HK-2 (cell line): ENCODE data around the gene SOX8.

Source experiments
- DNase-seq: peaks from one replicate; pipeline ENCODE4 v3.0.0-alpha.2; 2018; ENCODE audit not compliant: unreplicated experiment

SOX8 gene

DNA sequence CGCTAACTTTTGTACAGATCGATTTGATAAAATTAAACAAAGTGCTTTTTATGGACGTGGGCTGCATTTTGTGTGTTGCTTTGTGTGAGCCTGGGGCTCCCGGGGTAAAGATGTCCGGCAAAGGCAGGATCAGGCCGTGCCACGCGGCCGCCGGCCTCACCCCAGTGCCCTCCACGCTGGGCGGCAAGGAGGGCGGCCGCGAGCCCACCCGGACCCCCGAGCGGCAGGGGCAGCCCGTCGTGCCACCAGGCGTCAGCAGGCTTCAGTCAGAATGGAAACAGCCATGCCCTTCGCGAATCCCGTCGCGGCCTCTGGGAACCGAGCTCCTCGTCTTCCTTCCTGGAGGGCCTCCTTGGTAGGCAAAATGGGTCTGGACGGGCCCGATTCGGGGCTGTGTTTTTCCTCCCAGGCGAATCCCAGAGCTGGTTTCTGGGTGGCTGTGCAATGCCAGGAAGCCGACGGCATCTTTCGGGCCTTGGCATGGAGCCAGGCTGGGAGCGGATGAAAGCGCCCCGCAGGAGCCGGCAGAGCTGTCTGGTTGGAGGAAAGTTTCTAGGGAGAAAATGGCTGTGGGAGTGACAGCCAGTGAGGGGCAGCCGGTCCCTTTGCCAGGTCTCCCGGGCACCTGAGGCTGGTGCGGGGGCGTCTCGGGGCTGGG is 5.5 kb downstream of the SOX8 start:
- DNase-seq, result no peak

DNA sequence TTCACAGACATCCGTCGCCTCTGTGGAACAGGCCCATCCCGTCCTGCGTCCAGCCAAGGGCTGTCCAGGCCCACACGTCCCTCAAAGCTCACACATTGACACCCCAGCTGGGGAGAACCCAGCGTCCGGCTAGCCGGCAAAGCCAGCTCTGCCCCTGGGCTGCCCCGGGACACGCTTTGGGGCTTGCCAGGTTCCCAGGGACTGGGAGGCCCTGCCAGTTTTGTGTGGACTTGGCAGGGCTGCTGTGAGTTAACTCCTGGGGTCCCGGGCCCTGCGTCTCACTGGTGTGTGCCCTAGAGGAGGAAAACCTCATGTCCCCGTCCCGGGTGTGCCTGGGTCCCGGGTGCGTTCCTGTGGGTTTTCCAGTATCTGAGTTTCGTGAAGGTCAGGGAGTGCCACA is 6.3 kb downstream of the SOX8 start:
- DNase-seq, result no peak

DNA sequence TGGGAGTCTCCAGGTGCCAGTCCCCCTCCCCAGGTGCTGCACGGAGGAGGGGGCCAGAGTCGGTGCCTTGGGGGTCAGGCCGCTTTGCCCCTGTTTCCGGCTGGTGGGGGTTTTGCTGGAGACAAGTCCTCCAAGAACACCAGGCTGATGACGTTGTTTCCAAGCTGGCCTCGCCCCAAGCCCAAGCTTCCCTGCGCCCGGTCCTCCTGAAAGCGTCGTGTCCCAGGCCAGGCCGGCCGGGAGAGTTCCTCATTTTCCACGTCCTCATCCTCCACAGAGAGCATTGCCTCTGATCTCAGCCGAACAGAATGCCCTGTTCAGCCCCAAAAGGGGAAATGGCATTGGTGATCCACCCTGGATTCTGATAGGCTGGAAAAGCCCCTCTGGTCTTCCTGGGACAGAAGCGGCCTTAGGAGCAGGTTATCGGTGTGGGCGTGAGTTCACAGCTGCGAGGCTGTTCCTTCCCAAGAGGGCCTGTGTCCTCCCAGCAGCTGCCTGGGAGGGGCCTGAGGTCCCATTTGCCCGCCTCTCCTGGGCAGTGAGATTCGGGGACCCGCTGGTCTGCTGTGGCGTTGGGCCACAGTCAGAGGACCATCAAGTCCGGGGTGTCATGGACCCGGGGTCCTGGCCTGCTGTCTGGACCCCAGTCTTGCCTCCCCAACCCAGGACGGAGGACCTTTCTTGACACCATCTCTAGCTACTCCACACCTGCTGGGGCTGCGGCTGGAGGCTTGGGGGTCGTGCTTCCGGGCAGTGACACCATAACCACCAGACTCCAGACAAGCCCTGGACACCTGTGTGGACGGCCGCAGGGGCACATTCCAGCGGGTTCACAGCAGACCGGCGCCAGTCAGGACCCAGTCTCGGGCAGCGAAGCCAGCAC is 7.1 kb downstream of the SOX8 start:
- DNase-seq, result no peak

DNA sequence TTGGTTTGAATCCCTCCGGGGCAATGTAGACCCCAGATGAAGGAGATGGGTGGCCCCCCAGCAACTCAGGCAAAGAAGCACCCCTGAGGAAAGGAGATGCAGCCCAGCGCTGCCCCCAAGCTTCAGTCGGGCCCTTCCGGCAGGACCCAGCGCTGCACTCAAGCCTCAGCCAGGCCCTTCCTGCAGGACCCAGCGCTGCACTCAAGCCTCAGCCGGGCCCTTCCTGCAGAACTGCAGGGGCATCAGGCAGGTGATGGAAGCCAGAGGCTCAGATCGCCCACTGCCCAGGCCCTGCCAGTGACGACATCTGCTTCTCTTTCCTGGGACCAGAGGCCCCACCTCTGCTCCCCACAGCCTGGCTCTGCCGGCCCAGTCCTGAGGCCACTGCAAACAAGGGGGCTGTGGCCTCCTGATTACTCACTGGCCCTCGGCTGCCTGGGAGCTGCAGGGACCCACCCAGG is 7.8 kb downstream of the SOX8 start:
- no peak for DNase-seq

DNA sequence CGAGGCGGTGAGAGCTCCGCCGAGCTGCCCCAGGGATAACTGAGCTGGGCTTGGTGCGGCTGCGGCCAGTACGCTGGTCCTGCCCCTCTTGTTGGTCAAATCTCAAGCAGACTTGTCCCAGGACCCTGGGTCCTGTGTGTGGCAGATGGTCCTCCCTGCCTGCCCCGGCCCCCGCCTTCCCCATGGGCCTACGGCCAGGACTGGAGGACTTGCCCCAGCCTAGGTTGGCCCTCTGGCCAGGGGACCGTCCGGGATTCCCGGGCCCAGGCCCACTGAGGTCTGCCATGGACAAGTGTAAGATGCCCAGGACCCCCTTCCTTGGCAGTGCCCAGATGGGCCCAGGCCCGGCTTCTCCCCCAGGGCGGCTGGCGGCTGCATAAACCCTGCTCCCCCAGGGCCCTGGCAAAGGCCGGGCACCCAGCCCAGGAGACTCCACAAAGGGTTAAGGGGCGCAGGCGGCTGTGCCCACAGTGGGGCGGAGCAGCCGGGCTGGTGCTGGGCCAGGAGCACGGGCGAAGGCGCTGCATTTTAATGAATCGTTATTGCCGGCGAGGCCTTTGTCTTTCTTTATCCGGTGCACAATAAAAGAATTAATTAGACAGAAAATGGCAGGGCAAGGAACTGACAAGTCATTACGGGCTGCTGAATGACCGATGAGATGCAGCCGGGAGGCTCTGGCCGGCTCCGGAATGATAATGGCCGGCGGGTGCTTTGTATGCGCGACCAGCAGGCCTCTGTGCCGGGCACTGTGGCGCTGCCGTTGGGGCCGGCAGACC is 9.1 kb downstream of the SOX8 start:
- no peak for DNase-seq

DNA sequence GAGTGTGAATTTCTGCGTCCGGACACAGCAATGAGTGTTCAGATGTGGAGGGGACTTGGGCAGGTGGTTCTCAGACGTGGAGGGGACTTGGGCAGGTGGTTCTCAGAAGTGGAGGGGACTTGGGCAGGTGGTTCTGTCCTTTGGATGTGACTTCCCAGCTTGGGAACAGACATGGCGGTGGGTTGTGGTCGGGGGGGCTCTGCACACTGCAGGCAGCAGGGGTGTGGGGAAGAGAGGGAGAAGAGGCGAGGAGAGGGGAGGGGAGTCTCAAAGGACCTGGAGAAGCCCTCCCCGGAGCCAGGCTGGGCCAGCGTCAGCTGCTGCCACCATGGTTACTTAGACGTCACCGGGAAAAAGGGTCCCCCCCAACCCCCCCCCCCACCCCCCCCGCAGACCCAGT is 9.8 kb downstream of the SOX8 start:
- no peak for DNase-seq

DNA sequence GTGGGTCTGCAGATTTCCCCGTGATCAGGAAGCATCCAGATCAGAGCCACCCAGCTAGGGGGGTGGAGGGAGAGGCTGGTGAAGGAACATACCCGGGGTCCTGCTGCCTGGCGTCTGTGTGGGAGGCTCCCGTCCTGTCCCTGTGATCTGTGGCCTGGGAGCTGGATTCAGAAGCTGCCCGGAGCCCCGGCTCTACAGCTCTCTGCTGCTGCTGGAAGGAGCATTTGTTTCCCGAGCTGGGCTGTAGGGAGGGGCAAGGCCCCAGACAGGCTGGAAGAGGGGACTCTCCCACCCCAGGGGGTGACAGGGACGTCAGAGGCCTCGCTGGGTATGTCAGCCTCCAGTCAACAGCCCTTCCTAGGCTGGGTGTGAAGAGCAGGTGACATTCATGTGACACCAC is 10.2 kb downstream of the SOX8 start:
- DNase-seq, result no peak

DNA sequence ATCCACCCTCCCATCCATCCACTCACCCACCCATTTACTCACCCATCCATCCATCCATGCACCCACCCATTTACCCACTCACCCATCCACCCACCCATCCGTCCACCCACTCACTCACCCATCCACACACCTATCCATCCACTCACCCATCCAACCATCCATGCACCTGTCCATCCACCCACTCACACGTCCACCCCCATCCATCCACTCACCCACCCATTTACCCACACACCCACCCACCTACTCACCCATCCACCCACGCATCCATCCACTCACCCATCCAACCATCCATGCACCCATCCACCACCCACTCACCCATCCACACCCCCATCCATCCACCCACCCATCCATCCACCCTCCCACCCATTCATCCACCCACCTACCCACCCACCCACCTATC is 12.2 kb downstream of the SOX8 start:
- DNase-seq, result no peak

DNA sequence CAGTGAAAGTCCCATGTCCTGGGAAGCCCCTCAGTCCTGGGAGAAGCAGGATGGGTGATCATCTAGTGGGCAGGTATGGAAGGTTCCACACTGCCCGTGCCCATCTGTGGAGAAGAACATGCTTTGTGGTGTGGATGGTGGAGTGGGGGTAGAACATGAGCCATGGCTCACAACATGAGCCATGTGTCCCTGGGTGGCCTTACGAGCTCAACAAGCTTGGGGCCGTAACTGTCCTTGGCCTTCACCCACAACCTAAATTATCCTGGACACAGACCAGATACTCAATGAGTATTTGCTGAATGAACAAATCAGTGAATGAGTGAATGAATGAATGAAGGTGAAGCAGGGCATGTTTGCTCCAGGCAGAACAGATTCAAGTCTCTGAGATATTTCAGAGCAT is 13.5 kb downstream of the SOX8 start:
- DNase-seq, result no peak

DNA sequence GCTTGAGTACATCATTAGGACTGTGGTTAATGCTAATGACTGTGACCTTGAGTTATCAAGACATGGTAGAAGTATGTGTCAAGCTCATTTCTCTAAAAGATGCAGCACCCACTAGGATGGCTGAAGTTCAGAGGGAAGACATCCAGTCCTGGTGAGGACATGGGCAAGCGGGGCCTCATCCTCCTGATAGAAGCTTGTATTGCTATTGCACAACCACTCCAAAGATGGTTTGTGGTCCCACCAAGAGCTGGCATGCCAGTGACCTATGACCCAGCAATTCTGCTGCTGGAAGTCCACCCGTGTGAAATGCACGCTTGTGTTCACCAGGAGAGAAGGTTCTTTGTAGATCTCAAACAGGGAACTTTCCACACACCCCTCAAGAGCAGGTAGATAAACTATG is 14.2 kb downstream of the SOX8 start:
- DNase-seq, result no peak

DNA sequence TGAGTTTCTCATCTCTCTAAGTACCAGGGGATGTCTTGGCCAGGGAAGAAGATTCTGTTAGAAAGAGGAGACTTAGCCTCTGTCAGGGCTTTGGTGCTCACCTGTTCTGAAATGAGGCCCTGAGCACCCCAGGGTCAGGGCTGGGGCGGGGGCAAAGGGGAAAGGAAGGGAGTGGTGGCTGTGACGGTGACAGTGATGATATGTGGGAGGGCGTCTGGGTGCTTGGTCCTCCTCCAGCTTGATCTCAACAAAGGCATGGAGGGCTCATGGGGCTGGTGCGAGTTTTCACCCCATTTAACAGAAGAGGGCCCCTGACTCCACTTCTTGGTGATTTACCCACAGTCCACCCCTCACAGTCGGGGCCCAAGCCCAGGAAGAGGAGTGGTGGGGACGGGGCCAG is 15.1 kb downstream of the SOX8 start:
- no peak for DNase-seq

DNA sequence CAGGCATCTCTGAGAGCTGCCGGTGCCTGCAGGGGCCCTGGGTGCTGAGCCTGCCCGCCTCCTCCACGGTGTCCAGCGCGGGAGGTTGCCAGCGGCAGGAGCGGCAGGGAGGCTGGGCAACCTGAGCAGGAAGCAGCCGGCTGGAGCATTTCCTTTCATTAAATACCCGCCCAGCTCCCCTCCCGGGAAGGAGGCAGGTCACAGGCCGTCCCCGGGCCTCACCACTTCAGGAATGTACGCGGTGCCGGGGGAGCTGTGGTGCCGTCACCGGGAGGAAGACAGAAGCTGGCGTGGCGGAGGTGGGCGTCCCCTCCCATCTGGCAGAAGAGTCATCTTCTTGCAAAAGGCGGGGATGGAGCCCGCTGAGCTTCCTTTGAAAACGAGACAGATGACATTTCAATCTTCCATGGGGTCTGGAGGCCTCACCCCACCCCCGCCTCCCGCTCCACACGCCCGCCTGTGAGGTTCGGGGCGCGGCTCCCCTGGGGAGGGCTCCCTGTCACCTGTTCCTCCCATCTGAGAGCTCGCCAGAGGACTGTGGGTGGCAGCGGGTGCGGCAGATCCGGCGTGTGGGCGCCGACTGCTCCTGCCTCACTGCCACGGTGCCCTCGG is 16.0 kb downstream of the SOX8 start:
- peak; percentile 79 for DNase-seq

DNA sequence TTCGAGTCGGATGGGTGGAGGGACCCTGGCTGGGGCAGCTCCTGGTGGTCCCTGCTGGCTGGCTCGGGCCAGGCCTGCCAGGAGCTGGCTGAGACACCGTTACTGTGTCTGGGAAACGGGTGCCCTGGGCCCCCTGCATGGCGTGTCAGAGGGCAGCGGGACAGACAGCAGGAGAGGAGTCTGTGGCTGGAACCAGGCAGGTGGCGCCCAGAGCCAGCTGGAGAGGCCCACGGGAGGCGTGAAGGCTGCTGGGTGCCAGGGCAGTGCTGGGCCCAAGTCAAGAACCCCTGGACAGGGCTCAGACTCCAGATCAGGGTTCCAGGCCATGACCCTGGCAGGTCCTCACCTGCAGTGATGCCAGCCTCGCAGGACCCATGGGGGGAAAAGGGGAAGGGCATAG is 16.6 kb downstream of the SOX8 start:
- no peak for DNase-seq

DNA sequence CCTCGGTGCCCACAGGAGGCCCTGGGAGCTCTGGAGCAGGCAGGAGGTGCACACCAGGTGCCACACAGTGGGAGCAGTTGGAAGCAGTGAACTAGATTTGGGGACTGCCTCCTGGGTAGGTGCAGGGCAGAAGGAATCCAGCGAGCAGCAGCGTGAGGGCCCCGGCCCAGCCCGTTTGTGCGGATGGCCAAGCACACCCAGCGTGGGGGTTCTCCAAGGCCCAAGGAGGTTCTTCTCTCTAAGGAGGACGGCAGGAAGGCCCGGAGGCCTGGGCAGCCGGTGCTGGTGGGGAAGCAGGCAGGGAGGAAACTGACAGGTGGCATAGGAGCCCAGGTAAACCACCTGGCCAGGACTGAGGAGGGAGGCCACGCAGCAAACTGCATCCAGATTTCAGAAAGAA is 17.0 kb downstream of the SOX8 start:
- DNase-seq, result no peak

DNA sequence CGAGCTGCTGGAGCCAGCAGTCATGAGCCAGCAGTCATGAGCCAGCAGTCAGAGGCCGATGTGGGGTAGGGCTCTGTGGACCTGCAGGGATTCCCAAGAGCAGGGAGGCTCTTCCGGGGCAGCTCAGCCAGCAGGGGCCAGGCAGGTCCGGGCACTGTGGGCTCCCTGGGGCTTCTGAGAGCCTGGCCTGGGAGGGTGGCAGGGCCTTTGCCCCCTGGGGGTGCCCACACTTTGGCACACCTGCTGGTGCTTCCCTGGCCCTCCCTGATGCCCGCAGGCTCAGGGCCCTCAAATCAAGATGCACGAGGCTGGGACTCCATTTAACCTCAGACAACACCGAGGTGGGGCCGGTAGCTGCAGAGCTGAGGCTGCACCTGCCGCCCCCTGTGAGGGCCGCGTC is 18.1 kb downstream of the SOX8 start:
- DNase-seq, result no peak

DNA sequence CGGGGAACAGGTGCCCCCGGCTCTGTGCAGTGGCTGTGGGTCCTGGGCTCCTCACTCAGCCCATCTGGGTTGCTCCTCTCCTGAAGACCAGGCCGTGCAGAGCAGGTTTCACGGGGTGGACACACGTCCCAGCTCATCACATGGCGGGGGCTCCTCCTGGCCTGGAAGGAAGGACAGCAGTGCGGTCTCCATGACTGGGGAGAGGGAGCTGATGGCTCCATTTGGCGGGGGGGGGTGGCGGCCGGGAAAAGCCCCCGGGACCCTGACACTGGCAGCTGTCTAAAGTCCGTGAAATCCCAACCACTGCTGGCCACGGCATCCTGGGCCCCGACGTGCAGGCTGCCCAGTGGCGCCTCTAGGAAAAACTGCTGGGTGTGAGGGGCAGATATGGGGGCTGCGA is 19.0 kb downstream of the SOX8 start:
- DNase-seq, result no peak

DNA sequence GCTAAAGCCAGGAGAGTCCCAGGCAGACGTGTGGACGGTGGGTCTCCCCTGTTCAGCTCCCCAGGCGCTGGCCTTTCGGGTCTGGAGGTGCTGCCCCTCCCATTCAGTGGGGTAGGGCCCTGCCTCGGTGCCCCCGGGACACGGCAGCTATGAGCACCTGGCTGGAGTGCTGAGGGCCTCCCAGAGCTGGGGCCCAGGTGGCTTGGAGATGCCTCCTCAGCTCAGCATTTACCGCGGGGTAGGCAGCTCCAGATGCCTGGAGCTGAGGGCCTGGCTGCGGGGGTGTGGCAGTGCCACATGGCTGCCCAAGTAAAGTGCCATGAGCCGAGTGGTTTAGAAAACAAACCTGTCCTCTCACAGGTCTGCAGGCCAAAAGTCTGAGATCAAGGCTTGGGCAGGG is 19.5 kb downstream of the SOX8 start:
- DNase-seq, result no peak

DNA sequence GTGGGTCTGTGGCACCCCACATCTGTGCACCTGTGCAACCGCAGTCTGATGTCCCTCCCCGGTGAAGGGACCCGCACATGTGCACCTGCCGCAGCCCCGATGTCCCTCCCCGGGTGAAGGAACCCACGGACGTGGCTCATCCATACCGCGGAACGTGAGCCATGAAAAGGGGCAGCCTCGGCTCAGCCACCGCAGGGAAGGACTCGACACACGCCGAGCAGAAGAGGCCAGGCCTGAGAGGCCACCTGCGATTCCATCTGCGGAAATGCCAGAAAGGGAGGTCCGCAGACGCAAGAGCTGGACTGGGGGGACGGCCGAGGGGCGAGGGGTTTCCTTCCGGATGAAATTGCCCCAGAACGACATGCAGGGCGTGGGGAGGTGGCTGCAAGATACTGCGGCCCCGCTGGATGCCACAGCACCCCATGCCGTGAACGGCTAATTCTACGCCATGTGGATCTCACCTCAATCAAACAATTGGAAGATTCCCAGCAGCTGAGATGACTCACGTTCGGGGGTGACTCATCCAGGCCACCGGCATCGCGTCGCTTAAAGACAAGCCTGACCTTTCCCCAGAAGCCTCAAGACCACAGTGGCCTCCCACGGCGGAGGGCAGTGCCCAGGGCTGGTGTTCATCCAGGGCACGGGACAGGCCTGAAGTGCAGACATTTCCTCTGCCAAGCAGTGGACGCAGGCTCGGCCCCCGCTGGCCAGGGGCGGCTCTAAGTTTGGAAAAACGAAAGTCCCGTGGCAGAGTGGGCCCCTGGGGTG is 21.0 kb downstream of the SOX8 start:
- peak; percentile 81 for DNase-seq

DNA sequence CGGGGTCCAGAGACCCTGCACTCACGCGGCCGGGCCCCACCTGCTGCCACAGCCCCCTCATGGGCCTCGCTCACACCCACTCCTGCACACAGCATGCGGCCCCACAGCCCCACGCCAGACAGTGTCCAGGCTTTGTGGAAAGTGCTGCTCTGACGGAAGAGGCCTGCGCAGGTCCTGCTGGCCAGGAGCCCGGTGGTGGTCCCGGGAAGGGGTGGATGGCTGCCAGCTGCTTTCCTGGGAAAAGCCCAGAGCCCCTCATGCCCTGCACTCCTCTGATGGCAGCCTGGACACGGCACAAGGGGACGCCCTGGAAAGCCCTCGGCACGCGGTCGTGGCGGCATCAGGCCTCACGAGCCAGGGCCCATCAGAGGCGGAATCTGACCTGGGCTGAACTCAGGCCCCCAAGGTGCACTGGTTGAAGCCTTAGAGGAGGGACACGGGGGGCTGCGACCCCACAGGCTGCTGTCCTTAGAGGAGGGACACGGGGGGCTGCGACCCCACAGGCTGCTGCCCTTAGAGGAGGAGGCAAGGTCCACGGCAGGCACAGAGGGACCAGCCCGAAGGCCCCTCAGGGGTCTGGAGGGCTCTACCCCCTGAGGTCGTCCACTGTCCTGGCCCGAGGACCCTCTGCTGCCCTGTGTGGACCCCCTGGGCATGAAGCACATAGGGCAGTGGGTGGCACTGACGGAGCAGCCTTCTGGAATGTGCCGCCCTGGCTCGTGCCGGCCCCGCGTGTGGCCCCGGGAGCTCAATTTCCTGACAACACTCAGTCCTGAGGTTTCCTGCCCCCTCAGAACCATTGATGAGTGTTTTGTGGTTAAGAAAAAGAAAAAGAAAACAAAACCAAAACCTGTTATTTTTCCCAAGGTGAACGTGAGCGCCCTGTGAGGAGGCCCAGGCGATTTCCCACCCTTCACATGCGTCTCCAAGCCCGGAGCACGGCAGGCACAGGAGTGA is 22.1 kb downstream of the SOX8 start:
- DNase-seq, result peak; percentile 40

DNA sequence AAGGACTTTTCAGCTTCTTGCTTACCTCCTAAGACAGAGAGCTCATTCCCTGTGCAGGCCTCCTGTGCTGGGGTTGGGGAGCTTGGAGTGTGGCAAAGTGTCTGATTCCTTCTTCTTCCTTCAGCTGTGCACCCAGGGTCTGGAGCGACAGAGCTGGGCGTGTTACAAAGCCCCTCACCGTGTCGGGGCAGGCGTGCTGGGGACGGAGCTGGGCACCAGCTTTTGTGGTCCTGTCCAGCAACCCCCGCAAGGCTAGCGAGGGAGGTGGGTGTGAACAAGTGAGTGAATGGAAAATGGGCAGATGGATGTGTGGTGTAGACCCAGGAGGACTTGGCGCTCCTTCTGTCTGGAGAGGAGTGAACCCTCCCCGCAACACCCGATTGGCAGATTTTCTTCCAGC is 23.7 kb downstream of the SOX8 start:
- no peak for DNase-seq
